ENCODE measurements around the gene CEP63.

GRCh38 chr3:134462331-134462941 is 23.4 kb upstream of the CEP63 start:
- TF ChIP-seq CTCF (IDR thresholded peaks at IDR 0.05; ENCODE audit: control extremely low read depth in 1 of 3, insufficient read depth in 1 of 3, low read depth in 1 of 3, low read length in 3 of 3) (no peak), EZH2 (IDR thresholded peaks at IDR 0.05; ENCODE audit: low read depth, low read length, severe bottlenecking) (no peak), TAF1 (IDR thresholded peaks at IDR 0.05; ENCODE audit: low read depth, low read length) (no peak), POLR2A (IDR thresholded peaks at IDR 0.05; ENCODE audit: control extremely low read depth in 1 of 2, low read depth in 2 of 2, low read length in 2 of 2) (no peak), CHD2 (IDR thresholded peaks at IDR 0.05; ENCODE audit: low read length) (no peak), RFX5 (IDR thresholded peaks at IDR 0.05; ENCODE audit: borderline replicate concordance, low read depth, low read length) (no peak), POU5F1 (IDR thresholded peaks at IDR 0.05; ENCODE audit: low read depth, low read length) (no peak), TCF12 (IDR thresholded peaks at IDR 0.05; ENCODE audit: low read depth, low read length) (no peak), SIRT6 (IDR thresholded peaks at IDR 0.05; ENCODE audit: low read length) (no peak), TEAD4 (IDR thresholded peaks at IDR 0.05; ENCODE audit: low read depth, low read length) (no peak), POLR2AphosphoS5 (IDR thresholded peaks at IDR 0.05; ENCODE audit: low read depth, low read length) (no peak), MAX (IDR thresholded peaks at IDR 0.05) (no peak)

All from H1 (cell line).